ENCODE results near the gene HM13. TPM values are rescaled to one million over a fixed set of nuclear protein-coding genes. Genes with fewer than 3 reads are reported as not detected.
A peak's percentile ranks its signal among the peaks of the same experiment; 100 is the strongest.

HM13 gene
- total and polyA plus RNA-seq, 9 of the 15 experiments (the other 6 are each of a cell fraction or from before 2014, with no cell fraction given): 7.7 to 136 (median 74.5) TPM

GRCh38 chr20:31572701-31573554, 58.7 kb downstream of the HM13 start (continued):
- TF ChIP-seq KLF1 (tag; IDR thresholded peaks at IDR 0.05): peak; percentile 99
- TF ChIP-seq SNIP1 (IDR thresholded peaks at IDR 0.05; ENCODE audit: low read depth): no peak
- TF ChIP-seq ZNF551 (CRISPR knock-in tag; IDR thresholded peaks at IDR 0.05): no peak
- TF ChIP-seq FOXK1 (CRISPR knock-in tag; IDR thresholded peaks at IDR 0.05; ENCODE audit: borderline replicate concordance): no peak
- TF ChIP-seq AFF1 (IDR thresholded peaks at IDR 0.05; ENCODE audit: low read depth in 1 of 2, partially characterized antibody in 2 of 2): peak in 1 of 2 experiments; percentile 52
- 0 out of 4 replicates have a peak, but pooled peaks of 1 of the 2 experiments have one; percentile 60 for TF ChIP-seq HDAC1 (IDR thresholded peaks at IDR 0.05)
- no peak for TF ChIP-seq ZNF785 (CRISPR knock-in tag; IDR thresholded peaks at IDR 0.05)
- TF ChIP-seq PURB (CRISPR knock-in tag; IDR thresholded peaks at IDR 0.05; ENCODE audit: low read depth): no peak
- peak; percentile 99 for TF ChIP-seq GATAD2B (IDR thresholded peaks at IDR 0.05; ENCODE audit: borderline replicate concordance)
- TF ChIP-seq GTF2F1 (IDR thresholded peaks at IDR 0.05; ENCODE audit: low read depth, low read length): 0 out of 2 replicates have a peak, but pooled peaks have one; percentile 51
- peak; percentile 68 for TF ChIP-seq ELF2 (CRISPR knock-in tag; IDR thresholded peaks at IDR 0.05)
- TF ChIP-seq RBBP5 (IDR thresholded peaks at IDR 0.05; ENCODE audit: borderline replicate concordance, insufficient read depth, low read length, poor library complexity, severe bottlenecking): no peak
- TF ChIP-seq, protein P1, sequence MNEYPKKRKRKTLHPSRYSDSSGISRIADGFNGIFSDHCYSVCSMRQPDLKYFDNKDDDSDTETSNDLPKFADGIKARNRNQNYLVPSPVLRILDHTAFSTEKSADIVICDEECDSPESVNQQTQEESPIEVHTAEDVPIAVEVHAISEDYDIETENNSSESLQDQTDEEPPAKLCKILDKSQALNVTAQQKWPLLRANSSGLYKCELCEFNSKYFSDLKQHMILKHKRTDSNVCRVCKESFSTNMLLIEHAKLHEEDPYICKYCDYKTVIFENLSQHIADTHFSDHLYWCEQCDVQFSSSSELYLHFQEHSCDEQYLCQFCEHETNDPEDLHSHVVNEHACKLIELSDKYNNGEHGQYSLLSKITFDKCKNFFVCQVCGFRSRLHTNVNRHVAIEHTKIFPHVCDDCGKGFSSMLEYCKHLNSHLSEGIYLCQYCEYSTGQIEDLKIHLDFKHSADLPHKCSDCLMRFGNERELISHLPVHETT (CRISPR knock-in tag; conservative IDR thresholded peaks at IDR 0.05 in 1 of 2, IDR thresholded peaks at IDR 0.05 in 1 of 2): peak in 1 of 2 experiments; percentile 96; a peak in 2 of 4 replicates
- TF ChIP-seq, protein P2, sequence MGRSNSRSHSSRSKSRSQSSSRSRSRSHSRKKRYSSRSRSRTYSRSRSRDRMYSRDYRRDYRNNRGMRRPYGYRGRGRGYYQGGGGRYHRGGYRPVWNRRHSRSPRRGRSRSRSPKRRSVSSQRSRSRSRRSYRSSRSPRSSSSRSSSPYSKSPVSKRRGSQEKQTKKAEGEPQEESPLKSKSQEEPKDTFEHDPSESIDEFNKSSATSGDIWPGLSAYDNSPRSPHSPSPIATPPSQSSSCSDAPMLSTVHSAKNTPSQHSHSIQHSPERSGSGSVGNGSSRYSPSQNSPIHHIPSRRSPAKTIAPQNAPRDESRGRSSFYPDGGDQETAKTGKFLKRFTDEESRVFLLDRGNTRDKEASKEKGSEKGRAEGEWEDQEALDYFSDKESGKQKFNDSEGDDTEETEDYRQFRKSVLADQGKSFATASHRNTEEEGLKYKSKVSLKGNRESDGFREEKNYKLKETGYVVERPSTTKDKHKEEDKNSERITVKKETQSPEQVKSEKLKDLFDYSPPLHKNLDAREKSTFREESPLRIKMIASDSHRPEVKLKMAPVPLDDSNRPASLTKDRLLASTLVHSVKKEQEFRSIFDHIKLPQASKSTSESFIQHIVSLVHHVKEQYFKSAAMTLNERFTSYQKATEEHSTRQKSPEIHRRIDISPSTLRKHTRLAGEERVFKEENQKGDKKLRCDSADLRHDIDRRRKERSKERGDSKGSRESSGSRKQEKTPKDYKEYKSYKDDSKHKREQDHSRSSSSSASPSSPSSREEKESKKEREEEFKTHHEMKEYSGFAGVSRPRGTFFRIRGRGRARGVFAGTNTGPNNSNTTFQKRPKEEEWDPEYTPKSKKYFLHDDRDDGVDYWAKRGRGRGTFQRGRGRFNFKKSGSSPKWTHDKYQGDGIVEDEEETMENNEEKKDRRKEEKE (IDR thresholded peaks at IDR 0.05; ENCODE audit: borderline replicate concordance in 1 of 2, control insufficient read depth in 1 of 2, low read depth in 2 of 2, low read length in 1 of 2): no peak
- peak; percentile 95 for TF ChIP-seq C11orf30 (IDR thresholded peaks at IDR 0.05; ENCODE audit: low read depth)
- TF ChIP-seq CBX1 (IDR thresholded peaks at IDR 0.05; ENCODE audit: low read depth): peak; percentile 37; the same call in 1 of the 2 replicates
